Progenitor cell of endocrine pancreas (in vitro differentiated cells): ENCODE data around the gene PDXK. TPM values are rescaled to one million over a fixed set of nuclear protein-coding genes. Genes with fewer than 3 reads are reported as not detected.

Experiments
- DNase-seq: peaks from one replicate; pipeline ENCODE4 v3.0.0; 2021; ENCODE audit warnings: low spot score; ENCODE audit not compliant: unreplicated experiment
- H3K27ac Mint-ChIP-seq: 2 replicates; pipeline ENCODE4 v1.8.0; 2021; ENCODE audit warnings: mild to moderate bottlenecking, moderate library complexity, mixed read lengths
- H3K27me3 Mint-ChIP-seq: 2 replicates; pipeline ENCODE4 v1.8.0; 2021; ENCODE audit warnings: mixed read lengths
- H3K36me3 Mint-ChIP-seq: 2 replicates; pipeline ENCODE4 v1.8.0; 2022; ENCODE audit warnings: mixed read lengths; ENCODE audit not compliant: insufficient read depth
- H3K4me1 Mint-ChIP-seq: 2 replicates; pipeline ENCODE4 v1.8.0; 2021; ENCODE audit warnings: low read depth, mixed read lengths
- H3K4me3 Mint-ChIP-seq: 2 replicates; pipeline ENCODE4 v1.8.0; 2021; ENCODE audit warnings: low read depth, mild to moderate bottlenecking, moderate library complexity, mixed read lengths
- H3K9me3 Mint-ChIP-seq: 2 replicates; pipeline ENCODE4 v1.8.0; 2021; ENCODE audit warnings: low read depth, mixed read lengths
- CTCF ChIP-seq: fragments of 200-600 bp; sonication (generic); IDR thresholded peaks from one replicate; pipeline ENCODE4 v1.5.0; 2021; ENCODE audit warnings: antibody characterized with exemption, mild to moderate bottlenecking; ENCODE audit not compliant: unreplicated experiment
- total RNA-seq: library from RNA; stranded (reverse); gene quantifications from 2 replicates; pipeline ENCODE4 v1.2.1, GENCODE V29; 2021

The PDXK gene
- total RNA-seq, 1 donor from 2014 or later: 57.6 TPM

GRCh38 chr21:43689556-43690337, 29.2 kb upstream of the PDXK start:
- Mint-ChIP-seq H3K4me1 (no peaks in the 10 kb centered on the region), H3K4me3 (no peak overlapping the region), H3K27me3 (no peaks in the 10 kb centered on the region), H3K9me3 (no peaks in the 10 kb centered on the region), H3K27ac (no peak overlapping the region), H3K36me3 (peaks cover 19% of the 10 kb centered on the region)
- TF ChIP-seq CTCF: no peak
- no peak for DNase-seq

GRCh38 chr21:43690346-43690745, 28.6 kb upstream of the PDXK start:
- no peak for DNase-seq
- Mint-ChIP-seq H3K27ac (no peak overlapping the region), H3K9me3 (no peaks in the 10 kb centered on the region), H3K4me3 (no peak overlapping the region), H3K36me3 (peaks cover 22% of the 10 kb centered on the region), H3K27me3 (no peaks in the 10 kb centered on the region), H3K4me1 (no peaks in the 10 kb centered on the region)
- no peak for TF ChIP-seq CTCF

- DNase-seq: no peak
- H3K27ac Mint-ChIP-seq: no peak overlapping the region
- peaks cover 23% of the 10 kb centered on the region for H3K36me3 Mint-ChIP-seq
- H3K4me3 Mint-ChIP-seq: no peak overlapping the region
- H3K9me3 Mint-ChIP-seq: no peaks in the 10 kb centered on the region
- TF ChIP-seq CTCF: no peak
- no peaks in the 10 kb centered on the region for H3K27me3 Mint-ChIP-seq
- H3K4me1 Mint-ChIP-seq: no peaks in the 10 kb centered on the region
These were observed 27.7 kb upstream of the PDXK start for GRCh38 chr21:43691086-43691795.

GRCh38 chr21:43691801-43692200, 27.1 kb upstream of the PDXK start:
- no peaks in the 10 kb centered on the region for H3K9me3 Mint-ChIP-seq
- no peak for TF ChIP-seq CTCF
- H3K36me3 Mint-ChIP-seq: peaks cover 22% of the 10 kb centered on the region
- no peaks in the 10 kb centered on the region for H3K4me1 Mint-ChIP-seq
- DNase-seq: no peak
- no peak overlapping the region for H3K27ac Mint-ChIP-seq
- H3K4me3 Mint-ChIP-seq: no peak overlapping the region
- no peaks in the 10 kb centered on the region for H3K27me3 Mint-ChIP-seq

GRCh38 chr21:43692949-43693348, 26.0 kb upstream of the PDXK start:
- Mint-ChIP-seq H3K27ac (no peak overlapping the region), H3K27me3 (no peaks in the 10 kb centered on the region), H3K4me3 (no peak overlapping the region), H3K9me3 (no peaks in the 10 kb centered on the region), H3K4me1 (no peaks in the 10 kb centered on the region), H3K36me3 (peaks cover 18% of the 10 kb centered on the region)
- DNase-seq: no peak
- no peak for TF ChIP-seq CTCF
